A549 (cell line): ENCODE data around the gene TOX2. TPM values are rescaled to one million over a fixed set of nuclear protein-coding genes. Genes with fewer than 3 reads are reported as not detected.

Source experiments
- ATAC-seq, 2 experiments: fragments of 200-7000 bp in 1 of 2; fragments of >200 bp in 1 of 2; cut with Nextera tagmentation in 1 of 2; cut with Tn5 transposase in 1 of 2; 3 replicates each; pipeline versions ENCODE4 v1.8.0 to v1.9.1; 2018 to 2020; ENCODE audit warnings: mild to moderate bottlenecking in 1 of 2, moderate library complexity in 1 of 2
- CTCF ChIA-PET: fragments of 300-600 bp; sonication (Branson Sonifier 250); formaldehyde crosslinking; extraction: SDS; loops from one replicate; lab custom pipeline; 2021; ENCODE audit warnings: antibody characterized with exemption, inconsistent platforms; lab: Yijun Ruan, JAX
- POLR2A ChIA-PET: fragments of 350-600 bp; formaldehyde crosslinking; extraction: SDS; loops from one replicate; lab custom pipeline; 2021; ENCODE audit warnings: antibody characterized with exemption, inconsistent platforms; lab: Yijun Ruan, JAX
- DNase-seq, 2 experiments: peaks; one replicate each; pipeline versions ENCODE4 v3.0.0 to v3.0.0-alpha.2; 2011 to 2016; ENCODE audit warnings: low read depth in 1 of 2, low spot score in 1 of 2
- FAIRE-seq: peaks from 2 replicates; lab custom pipeline; 2011; peaks lifted over from hg19 to GRCh38; lab: Jason Lieb, UNC
- H3K27ac ChIP-seq, 2 experiments: fragments of >200 bp; sonication (Bioruptor Twin); formaldehyde crosslinking; 3 replicates each; pipeline ENCODE4 v1.5.1; 2016 to 2017
- H3K4me1 ChIP-seq: fragments of >200 bp; sonication (Bioruptor Twin); formaldehyde crosslinking; 3 replicates; pipeline ENCODE4 v1.6.1; 2016
- H3K4me2 ChIP-seq: fragments of >200 bp; sonication (Bioruptor Twin); formaldehyde crosslinking; 3 replicates; pipeline ENCODE4 v1.6.1; 2016
- H3K4me3 ChIP-seq: fragments of >200 bp; sonication (Bioruptor Twin); formaldehyde crosslinking; 3 replicates; pipeline ENCODE4 v1.5.1; 2016
- H3K9me3 ChIP-seq: fragments of >200 bp; sonication (Bioruptor Twin); formaldehyde crosslinking; 3 replicates; pipeline ENCODE4 v1.6.1; 2016
- CHD4 ChIP-seq: fragments of 200-600 bp; sonication (generic); IDR thresholded peaks from 2 replicates; pipeline ENCODE4 v1.6.1; 2016; ENCODE audit warnings: antibody characterized with exemption, mild to moderate bottlenecking, borderline replicate concordance
- MAFK ChIP-seq: fragments of 450-650 bp; IDR thresholded peaks from 2 replicates; pipeline ENCODE4 v1.6.1; 2014; ENCODE audit not compliant: partially characterized antibody
- POLR2A ChIP-seq: IDR thresholded peaks from 2 replicates; pipeline ENCODE4 v1.6.1; 2012; ENCODE audit warnings: mild to moderate bottlenecking, low read length
- WGBS: methylation state at CpG from one replicate; pipeline ENCODE4 v1.1.6; 2017; ENCODE audit errors: missing lambda C conversion rate; 5-methylcytosine and 5-hydroxymethylcytosine counted together
- polyA plus RNA-seq, 4 experiments: library from polyadenylated mRNA; depleted of rRNA in 3 of 4; stranded (reverse); fragments of >200 nt; fragmentation: RNase III in 1 of 4; extraction: RNeasy Plus Mini Kit Qiagen cat#74134 plus additional on column Dnase treatment in 1 of 4; gene quantifications; 2 replicates in 3 of 4; 3 replicates in 1 of 4; pipeline ENCODE4 v1.2.3, GENCODE V29; 2011 to 2017
- TF ChIP-seq, protein P1 (sequence below): fragments of >200 bp; sonication (Bioruptor Twin); formaldehyde crosslinking; IDR thresholded peaks from 3 replicates; pipeline ENCODE4 v1.5.1; 2016
- TF ChIP-seq, protein P2 (sequence below): fragments of 250-450 bp; sonication (Bioruptor Pico); IDR thresholded peaks from 2 replicates; pipeline ENCODE4 v1.5.0; 2021; ENCODE audit warnings: mild to moderate bottlenecking, moderate library complexity, borderline replicate concordance
- TF ChIP-seq, protein P3 (sequence below): fragments of 250-450 bp; sonication (Bioruptor Pico); IDR thresholded peaks from 2 replicates; pipeline ENCODE4 v1.5.0; 2020; ENCODE audit warnings: low read depth, mild to moderate bottlenecking, moderate library complexity
- TF ChIP-seq, protein P4 (sequence below): fragments of 200-600 bp; sonication (generic); IDR thresholded peaks from 2 replicates; pipeline ENCODE4 v1.6.1; 2016; ENCODE audit warnings: antibody characterized with exemption, mild to moderate bottlenecking, moderate library complexity

TOX2 gene
- polyA plus RNA-seq, 2 of the 4 experiments (the other 2 are of a cell fraction), result 2.5 to 5.3 TPM

DNA sequence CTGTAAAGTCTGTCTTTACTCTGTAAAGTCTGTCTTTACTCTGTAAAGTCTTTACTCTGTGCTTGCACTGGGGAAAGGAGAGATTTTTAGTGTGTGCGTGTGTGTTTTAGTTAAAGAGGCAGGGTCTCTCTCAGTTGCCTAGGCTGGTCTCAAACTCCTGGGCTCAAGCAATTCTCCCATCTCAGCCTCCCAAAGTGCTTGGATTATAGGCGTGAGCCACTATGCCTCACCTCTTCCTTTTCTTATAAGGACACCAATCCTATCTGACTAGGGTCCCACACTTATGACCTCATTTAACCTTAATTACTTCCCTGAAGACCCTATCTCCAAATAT, 178.6 kb downstream of the TOX2 start:
- Histone ChIP-seq H3K4me1 (peaks cover 8% of the 10 kb centered on the region; the same call in 2 of the 3 replicates), H3K9me3 (no peaks in the 10 kb centered on the region), H3K4me2 (no peak overlapping the region), H3K4me3 (no peak overlapping the region)
- WGBS, result 24% methylated on average over 2 of the region's 2 CpGs
- CTCF ChIA-PET, result interaction anchor here (0.8 to 3.8 kb wide), 5 partner anchors 16 to 555 kb away, joined by 3 to 17 read pairs (median 3); no protein-coding TSS in a partner anchor
- no peak for FAIRE-seq
- peak in 1 of 2 experiments; percentile 29; a peak in 2 of 6 replicates for ATAC-seq
- no peak for DNase-seq
- POLR2A ChIA-PET, result no interaction called here
- TF ChIP-seq, protein P1, sequence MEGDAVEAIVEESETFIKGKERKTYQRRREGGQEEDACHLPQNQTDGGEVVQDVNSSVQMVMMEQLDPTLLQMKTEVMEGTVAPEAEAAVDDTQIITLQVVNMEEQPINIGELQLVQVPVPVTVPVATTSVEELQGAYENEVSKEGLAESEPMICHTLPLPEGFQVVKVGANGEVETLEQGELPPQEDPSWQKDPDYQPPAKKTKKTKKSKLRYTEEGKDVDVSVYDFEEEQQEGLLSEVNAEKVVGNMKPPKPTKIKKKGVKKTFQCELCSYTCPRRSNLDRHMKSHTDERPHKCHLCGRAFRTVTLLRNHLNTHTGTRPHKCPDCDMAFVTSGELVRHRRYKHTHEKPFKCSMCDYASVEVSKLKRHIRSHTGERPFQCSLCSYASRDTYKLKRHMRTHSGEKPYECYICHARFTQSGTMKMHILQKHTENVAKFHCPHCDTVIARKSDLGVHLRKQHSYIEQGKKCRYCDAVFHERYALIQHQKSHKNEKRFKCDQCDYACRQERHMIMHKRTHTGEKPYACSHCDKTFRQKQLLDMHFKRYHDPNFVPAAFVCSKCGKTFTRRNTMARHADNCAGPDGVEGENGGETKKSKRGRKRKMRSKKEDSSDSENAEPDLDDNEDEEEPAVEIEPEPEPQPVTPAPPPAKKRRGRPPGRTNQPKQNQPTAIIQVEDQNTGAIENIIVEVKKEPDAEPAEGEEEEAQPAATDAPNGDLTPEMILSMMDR, result peak; percentile 28
- TF ChIP-seq, protein P2, sequence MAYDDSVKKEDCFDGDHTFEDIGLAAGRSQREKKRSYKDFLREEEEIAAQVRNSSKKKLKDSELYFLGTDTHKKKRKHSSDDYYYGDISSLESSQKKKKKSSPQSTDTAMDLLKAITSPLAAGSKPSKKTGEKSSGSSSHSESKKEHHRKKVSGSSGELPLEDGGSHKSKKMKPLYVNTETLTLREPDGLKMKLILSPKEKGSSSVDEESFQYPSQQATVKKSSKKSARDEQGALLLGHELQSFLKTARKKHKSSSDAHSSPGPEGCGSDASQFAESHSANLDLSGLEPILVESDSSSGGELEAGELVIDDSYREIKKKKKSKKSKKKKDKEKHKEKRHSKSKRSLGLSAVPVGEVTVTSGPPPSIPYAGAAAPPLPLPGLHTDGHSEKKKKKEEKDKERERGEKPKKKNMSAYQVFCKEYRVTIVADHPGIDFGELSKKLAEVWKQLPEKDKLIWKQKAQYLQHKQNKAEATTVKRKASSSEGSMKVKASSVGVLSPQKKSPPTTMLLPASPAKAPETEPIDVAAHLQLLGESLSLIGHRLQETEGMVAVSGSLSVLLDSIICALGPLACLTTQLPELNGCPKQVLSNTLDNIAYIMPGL, result no peak
- TF ChIP-seq, all 56 proteins: peak for 1
- H3K27ac ChIP-seq, result no peak overlapping the region

DNA sequence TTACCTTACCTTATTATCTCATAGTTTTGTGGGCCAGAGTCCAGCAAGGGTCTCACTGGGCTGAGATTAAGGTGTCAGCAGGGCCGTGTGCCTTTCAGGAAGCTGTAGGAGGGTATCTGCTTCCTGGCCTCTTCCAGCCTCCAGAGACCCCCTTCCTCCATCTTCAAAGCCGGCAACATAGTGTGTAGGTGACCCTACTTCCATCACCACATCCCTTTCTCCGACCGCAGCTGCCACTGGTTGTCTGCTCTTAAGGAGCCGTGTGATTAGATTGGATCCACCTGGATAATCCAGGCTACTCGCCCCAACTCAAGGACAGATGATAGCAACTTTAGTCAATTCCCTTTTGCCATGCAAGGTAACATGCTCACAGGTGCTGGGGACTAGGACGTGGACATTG, 181.2 kb downstream of the TOX2 start:
- POLR2A ChIA-PET, result no interaction called here
- Histone ChIP-seq H3K4me3 (no peak overlapping the region), H3K4me2 (no peak overlapping the region), H3K4me1 (peaks cover 5% of the 10 kb centered on the region; the same call in 2 of the 3 replicates), H3K9me3 (no peaks in the 10 kb centered on the region), H3K27ac (no peak overlapping the region)
- no peak for ATAC-seq
- no peak for DNase-seq
- TF ChIP-seq, protein P3, sequence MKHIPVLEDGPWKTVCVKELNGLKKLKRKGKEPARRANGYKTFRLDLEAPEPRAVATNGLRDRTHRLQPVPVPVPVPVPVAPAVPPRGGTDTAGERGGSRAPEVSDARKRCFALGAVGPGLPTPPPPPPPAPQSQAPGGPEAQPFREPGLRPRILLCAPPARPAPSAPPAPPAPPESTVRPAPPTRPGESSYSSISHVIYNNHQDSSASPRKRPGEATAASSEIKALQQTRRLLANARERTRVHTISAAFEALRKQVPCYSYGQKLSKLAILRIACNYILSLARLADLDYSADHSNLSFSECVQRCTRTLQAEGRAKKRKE (CRISPR knock-in tag), result no peak
- TF ChIP-seq, protein P4, sequence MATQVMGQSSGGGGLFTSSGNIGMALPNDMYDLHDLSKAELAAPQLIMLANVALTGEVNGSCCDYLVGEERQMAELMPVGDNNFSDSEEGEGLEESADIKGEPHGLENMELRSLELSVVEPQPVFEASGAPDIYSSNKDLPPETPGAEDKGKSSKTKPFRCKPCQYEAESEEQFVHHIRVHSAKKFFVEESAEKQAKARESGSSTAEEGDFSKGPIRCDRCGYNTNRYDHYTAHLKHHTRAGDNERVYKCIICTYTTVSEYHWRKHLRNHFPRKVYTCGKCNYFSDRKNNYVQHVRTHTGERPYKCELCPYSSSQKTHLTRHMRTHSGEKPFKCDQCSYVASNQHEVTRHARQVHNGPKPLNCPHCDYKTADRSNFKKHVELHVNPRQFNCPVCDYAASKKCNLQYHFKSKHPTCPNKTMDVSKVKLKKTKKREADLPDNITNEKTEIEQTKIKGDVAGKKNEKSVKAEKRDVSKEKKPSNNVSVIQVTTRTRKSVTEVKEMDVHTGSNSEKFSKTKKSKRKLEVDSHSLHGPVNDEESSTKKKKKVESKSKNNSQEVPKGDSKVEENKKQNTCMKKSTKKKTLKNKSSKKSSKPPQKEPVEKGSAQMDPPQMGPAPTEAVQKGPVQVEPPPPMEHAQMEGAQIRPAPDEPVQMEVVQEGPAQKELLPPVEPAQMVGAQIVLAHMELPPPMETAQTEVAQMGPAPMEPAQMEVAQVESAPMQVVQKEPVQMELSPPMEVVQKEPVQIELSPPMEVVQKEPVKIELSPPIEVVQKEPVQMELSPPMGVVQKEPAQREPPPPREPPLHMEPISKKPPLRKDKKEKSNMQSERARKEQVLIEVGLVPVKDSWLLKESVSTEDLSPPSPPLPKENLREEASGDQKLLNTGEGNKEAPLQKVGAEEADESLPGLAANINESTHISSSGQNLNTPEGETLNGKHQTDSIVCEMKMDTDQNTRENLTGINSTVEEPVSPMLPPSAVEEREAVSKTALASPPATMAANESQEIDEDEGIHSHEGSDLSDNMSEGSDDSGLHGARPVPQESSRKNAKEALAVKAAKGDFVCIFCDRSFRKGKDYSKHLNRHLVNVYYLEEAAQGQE, result no peak
- WGBS, result 70% methylated on average over 7 of the region's 7 CpGs
- CTCF ChIA-PET, result interaction anchor here (2.0 to 3.8 kb wide), 4 partner anchors 11 to 557 kb away, joined by 5 to 17 read pairs (median 9); no protein-coding TSS in a partner anchor
- FAIRE-seq, result no peak

DNA sequence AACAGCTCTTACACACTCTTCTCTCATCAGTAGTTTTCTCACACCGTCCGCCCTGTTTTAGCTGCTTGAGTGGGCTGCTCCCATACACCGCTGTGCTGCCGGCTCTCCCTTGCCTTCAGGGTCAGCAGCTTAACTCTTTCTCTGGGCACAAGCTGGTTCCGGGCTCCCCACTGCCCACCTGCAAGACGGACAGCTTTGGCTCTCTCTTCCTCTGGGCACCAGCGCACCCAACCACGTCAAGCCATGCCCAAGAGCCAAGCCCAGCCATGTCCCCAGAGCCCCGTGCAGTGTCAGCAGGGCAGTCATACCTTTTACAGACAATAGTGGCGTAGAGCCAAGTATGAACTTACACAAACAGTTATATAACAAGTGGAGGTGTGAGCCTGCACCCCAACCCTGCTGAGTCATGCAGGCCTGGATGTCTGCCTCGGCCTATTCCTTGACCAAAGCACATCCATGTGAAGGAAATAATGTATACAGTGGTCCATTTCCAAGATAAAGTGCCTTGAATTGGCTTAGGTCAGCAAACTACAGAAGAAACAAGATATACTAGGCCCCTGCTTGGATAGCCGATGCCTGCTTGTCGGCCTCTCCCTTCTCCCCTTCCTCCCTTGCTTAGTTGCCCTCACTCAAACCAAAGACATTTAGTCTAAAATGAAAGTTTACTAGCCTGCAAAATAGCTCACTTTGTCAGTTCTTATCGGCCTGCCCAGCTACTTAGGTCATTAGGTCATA, 183.0 kb downstream of the TOX2 start:
- no peak overlapping the region for H3K4me3 ChIP-seq
- peaks cover 5% of the 10 kb centered on the region; the same call in 2 of the 3 replicates for H3K4me1 ChIP-seq
- TF ChIP-seq MAFK (peak; percentile 51), CHD4 (no peak), POLR2A (no peak)
- WGBS, result 80% methylated on average over 14 of the region's 14 CpGs
- peaks cover 10% of the 10 kb centered on the region; the same call in 2 of the 3 replicates for H3K9me3 ChIP-seq
- DNase-seq, result no peak
- CTCF ChIA-PET, result interaction anchor here (1.2 to 3.1 kb wide), 6 partner anchors 17 to 559 kb away, joined by 3 to 12 read pairs (median 5); no protein-coding TSS in a partner anchor
- peak overlapping the region in 1 of 2 experiments; percentile 49; a peak in 1 of 6 replicates for H3K27ac ChIP-seq
- ATAC-seq, result no peak
- no peak for FAIRE-seq
- no peak overlapping the region for H3K4me2 ChIP-seq
- POLR2A ChIA-PET, result no interaction called here
